ENCODE results near the gene NBAS.

The NBAS gene

GRCh38 chr2:15201009-15201408 is 360.1 kb downstream of the NBAS start:
- no peaks in the 10 kb centered on the region for H3K4me1 Mint-ChIP-seq
- peaks cover 38% of the 10 kb centered on the region for H3K36me3 Mint-ChIP-seq
- H3K9me3 Mint-ChIP-seq, result peaks cover 9% of the 10 kb centered on the region
- H3K27ac Mint-ChIP-seq, result no peak overlapping the region
- H3K4me3 Mint-ChIP-seq, result no peak overlapping the region
- H3K27me3 Mint-ChIP-seq, result no peaks in the 10 kb centered on the region
- ATAC-seq, result no peak

- H3K4me3 Mint-ChIP-seq, result no peak overlapping the region
- H3K4me1 Mint-ChIP-seq, result no peaks in the 10 kb centered on the region
- ATAC-seq, result no peak
- peaks cover 9% of the 10 kb centered on the region for H3K9me3 Mint-ChIP-seq
- H3K27me3 Mint-ChIP-seq, result no peaks in the 10 kb centered on the region
- H3K36me3 Mint-ChIP-seq, result peaks cover 38% of the 10 kb centered on the region
- H3K27ac Mint-ChIP-seq, result no peak overlapping the region
These were observed 360.6 kb downstream of the NBAS start for GRCh38 chr2:15200581-15200980.

- Mint-ChIP-seq H3K4me3 (no peak overlapping the region), H3K4me1 (no peaks in the 10 kb centered on the region), H3K27ac (no peak overlapping the region), H3K36me3 (peaks cover 30% of the 10 kb centered on the region), H3K27me3 (no peaks in the 10 kb centered on the region), H3K9me3 (no peaks in the 10 kb centered on the region)
- ATAC-seq, result no peak
These were observed 363.1 kb downstream of the NBAS start for GRCh38 chr2:15198051-15198450.

GRCh38 chr2:15195813-15196212 is 365.3 kb downstream of the NBAS start:
- Mint-ChIP-seq H3K4me1 (no peaks in the 10 kb centered on the region), H3K9me3 (no peaks in the 10 kb centered on the region), H3K36me3 (peaks cover 30% of the 10 kb centered on the region), H3K27me3 (no peaks in the 10 kb centered on the region), H3K4me3 (no peak overlapping the region), H3K27ac (no peak overlapping the region)
- ATAC-seq, result no peak

GRCh38 chr2:15191789-15192188 is 369.3 kb downstream of the NBAS start:
- no peak overlapping the region for H3K27ac Mint-ChIP-seq
- H3K4me1 Mint-ChIP-seq, result no peaks in the 10 kb centered on the region

GRCh38 chr2:15189216-15189615 is 371.9 kb downstream of the NBAS start:
- no peak overlapping the region for H3K27ac Mint-ChIP-seq
- no peaks in the 10 kb centered on the region for H3K27me3 Mint-ChIP-seq
- H3K4me1 Mint-ChIP-seq, result no peaks in the 10 kb centered on the region
- peaks cover 41% of the 10 kb centered on the region for H3K36me3 Mint-ChIP-seq
- no peaks in the 10 kb centered on the region for H3K9me3 Mint-ChIP-seq
- no peak overlapping the region for H3K4me3 Mint-ChIP-seq
- ATAC-seq, result no peak

More at GRCh38 chr2:15191789-15192188, 369.3 kb downstream of the NBAS start:
- Mint-ChIP-seq H3K27me3 (no peaks in the 10 kb centered on the region), H3K36me3 (peaks cover 44% of the 10 kb centered on the region), H3K4me3 (no peak overlapping the region), H3K9me3 (no peaks in the 10 kb centered on the region)
- ATAC-seq, result no peak

GRCh38 chr2:15187702-15188101 is 373.4 kb downstream of the NBAS start:
- Mint-ChIP-seq H3K27ac (no peak overlapping the region), H3K36me3 (peaks cover 48% of the 10 kb centered on the region), H3K4me3 (no peak overlapping the region), H3K4me1 (no peaks in the 10 kb centered on the region), H3K9me3 (no peaks in the 10 kb centered on the region), H3K27me3 (no peaks in the 10 kb centered on the region)
- ATAC-seq, result no peak

GRCh38 chr2:15186118-15186517 is 375.0 kb downstream of the NBAS start:
- H3K4me1 Mint-ChIP-seq, result no peaks in the 10 kb centered on the region
- no peaks in the 10 kb centered on the region for H3K9me3 Mint-ChIP-seq
- H3K4me3 Mint-ChIP-seq, result no peak overlapping the region
- no peaks in the 10 kb centered on the region for H3K27me3 Mint-ChIP-seq
- no peak for ATAC-seq
- no peak overlapping the region for H3K27ac Mint-ChIP-seq
- H3K36me3 Mint-ChIP-seq, result peaks cover 58% of the 10 kb centered on the region

- Mint-ChIP-seq H3K9me3 (no peaks in the 10 kb centered on the region), H3K27me3 (no peaks in the 10 kb centered on the region), H3K27ac (no peak overlapping the region), H3K4me3 (no peak overlapping the region), H3K36me3 (peaks cover 60% of the 10 kb centered on the region), H3K4me1 (no peaks in the 10 kb centered on the region)
- ATAC-seq, result no peak
These were observed 376.6 kb downstream of the NBAS start for GRCh38 chr2:15184491-15184890.

GRCh38 chr2:15182275-15182674 is 378.9 kb downstream of the NBAS start:
- Mint-ChIP-seq H3K27me3 (no peaks in the 10 kb centered on the region), H3K4me1 (no peaks in the 10 kb centered on the region), H3K27ac (no peak overlapping the region), H3K4me3 (no peak overlapping the region), H3K36me3 (peaks cover 57% of the 10 kb centered on the region), H3K9me3 (no peaks in the 10 kb centered on the region)
- ATAC-seq, result no peak

GRCh38 chr2:15181092-15181745 is 379.9 kb downstream of the NBAS start:
- Mint-ChIP-seq H3K4me1 (no peaks in the 10 kb centered on the region), H3K27me3 (no peaks in the 10 kb centered on the region)

GRCh38 chr2:15180379-15180778 is 380.8 kb downstream of the NBAS start:
- H3K9me3 Mint-ChIP-seq, result no peaks in the 10 kb centered on the region
- no peak overlapping the region for H3K27ac Mint-ChIP-seq
- H3K4me1 Mint-ChIP-seq, result no peaks in the 10 kb centered on the region
- H3K36me3 Mint-ChIP-seq, result peaks cover 68% of the 10 kb centered on the region
- ATAC-seq, result no peak
- no peak overlapping the region for H3K4me3 Mint-ChIP-seq
- no peaks in the 10 kb centered on the region for H3K27me3 Mint-ChIP-seq

More at GRCh38 chr2:15181092-15181745, 379.9 kb downstream of the NBAS start:
- H3K4me3 Mint-ChIP-seq, result no peak overlapping the region
- no peak overlapping the region for H3K27ac Mint-ChIP-seq
- no peaks in the 10 kb centered on the region for H3K9me3 Mint-ChIP-seq
- peaks cover 60% of the 10 kb centered on the region for H3K36me3 Mint-ChIP-seq
- no peak for ATAC-seq

- H3K36me3 Mint-ChIP-seq, result peaks cover 74% of the 10 kb centered on the region
- no peak overlapping the region for H3K27ac Mint-ChIP-seq
- H3K4me1 Mint-ChIP-seq, result no peaks in the 10 kb centered on the region
- no peak for ATAC-seq
- H3K4me3 Mint-ChIP-seq, result no peak overlapping the region
- no peaks in the 10 kb centered on the region for H3K9me3 Mint-ChIP-seq
- no peaks in the 10 kb centered on the region for H3K27me3 Mint-ChIP-seq
These were observed 382.2 kb downstream of the NBAS start for GRCh38 chr2:15178946-15179345.

GRCh38 chr2:15177103-15177502 is 384.0 kb downstream of the NBAS start:
- H3K9me3 Mint-ChIP-seq, result no peaks in the 10 kb centered on the region
- no peak overlapping the region for H3K4me3 Mint-ChIP-seq
- no peaks in the 10 kb centered on the region for H3K4me1 Mint-ChIP-seq
- H3K36me3 Mint-ChIP-seq, result peaks cover 65% of the 10 kb centered on the region
- no peak overlapping the region for H3K27ac Mint-ChIP-seq
- H3K27me3 Mint-ChIP-seq, result no peaks in the 10 kb centered on the region
- ATAC-seq, result peak; percentile 80

GRCh38 chr2:15176604-15177003 is 384.5 kb downstream of the NBAS start:
- ATAC-seq, result no peak
- Mint-ChIP-seq H3K36me3 (peaks cover 68% of the 10 kb centered on the region), H3K4me3 (no peak overlapping the region), H3K27me3 (no peaks in the 10 kb centered on the region), H3K4me1 (no peaks in the 10 kb centered on the region), H3K27ac (no peak overlapping the region), H3K9me3 (no peaks in the 10 kb centered on the region)

GRCh38 chr2:15174567-15174966 is 386.6 kb downstream of the NBAS start:
- Mint-ChIP-seq H3K4me3 (no peak overlapping the region), H3K36me3 (peaks cover 74% of the 10 kb centered on the region), H3K27me3 (no peaks in the 10 kb centered on the region), H3K27ac (no peak overlapping the region), H3K9me3 (no peaks in the 10 kb centered on the region), H3K4me1 (no peaks in the 10 kb centered on the region)
- ATAC-seq, result no peak
